Measurements from ENCODE around the gene TP73. TPM values are rescaled to one million over a fixed set of nuclear protein-coding genes. Genes with fewer than 3 reads are reported as not detected.

TP73 gene
- total and polyA plus RNA-seq, 7 donors = under 0.01 to 0.13 (median 0.01) TPM; not detected in 4

DNA sequence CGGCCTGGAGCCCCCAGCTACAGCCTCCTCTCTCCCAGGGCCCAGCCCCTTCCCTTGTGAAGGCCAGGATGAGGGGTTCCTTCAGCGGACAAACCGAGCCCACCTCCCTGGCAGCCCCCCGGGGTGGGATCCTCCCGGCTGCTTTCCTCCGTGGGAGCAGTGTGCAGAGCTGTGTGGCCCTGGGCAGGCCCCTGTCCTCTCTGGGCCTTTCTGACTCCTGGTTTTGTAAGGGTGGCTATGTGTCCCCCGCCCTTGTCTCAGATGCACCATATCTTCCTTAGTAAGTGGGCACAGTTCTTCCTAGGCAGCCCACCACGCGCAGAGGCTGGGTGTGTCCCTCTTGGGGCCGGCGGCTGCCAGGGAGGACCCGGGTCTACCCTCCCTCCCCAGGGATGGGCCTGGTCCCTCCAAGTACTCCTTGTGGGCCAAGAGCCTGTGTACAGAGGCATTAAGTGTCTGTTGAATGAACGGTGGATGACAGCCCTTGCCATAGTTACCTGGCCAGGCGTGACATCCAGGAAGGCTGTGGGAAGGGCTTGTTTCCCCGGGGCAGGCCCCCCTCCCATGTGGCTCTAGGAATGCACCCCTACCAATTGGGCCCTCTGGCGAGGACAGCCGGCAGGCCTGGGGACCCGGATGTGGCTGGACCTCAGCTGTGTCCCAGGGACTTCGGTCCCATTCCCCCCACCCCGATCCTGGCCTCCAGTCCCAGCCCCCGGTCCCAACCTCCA is 124.1 kb downstream of the TP73 start:
- ATAC-seq = no peak
- DNase-seq = no peak
- TF ChIP-seq CTCF (IDR thresholded peaks at IDR 0.05) = no peak
- Histone ChIP-seq H3K27me3 (ENCODE audit: insufficient read depth in 3 of 3, low read length in 2 of 3) (no peaks in the 10 kb centered on the region), H3K4me3 (no peak overlapping the region), H3K4me1 (peaks cover 22% of the 10 kb centered on the region), H3K36me3 (ENCODE audit: insufficient read depth in 1 of 2, low read depth in 1 of 2) (peaks cover 0 to 28% of the 10 kb centered on the region in 2 donors), H3K27ac (no peak overlapping the region), H3K9me3 (no peaks in the 10 kb centered on the region)
- WGBS, 3 donors = 61 to 68% (median 62%) methylated on average over 19 to 21 of the region's 21 CpGs
- intact Hi-C loops (cut with DNase I) = no loop called here

DNA sequence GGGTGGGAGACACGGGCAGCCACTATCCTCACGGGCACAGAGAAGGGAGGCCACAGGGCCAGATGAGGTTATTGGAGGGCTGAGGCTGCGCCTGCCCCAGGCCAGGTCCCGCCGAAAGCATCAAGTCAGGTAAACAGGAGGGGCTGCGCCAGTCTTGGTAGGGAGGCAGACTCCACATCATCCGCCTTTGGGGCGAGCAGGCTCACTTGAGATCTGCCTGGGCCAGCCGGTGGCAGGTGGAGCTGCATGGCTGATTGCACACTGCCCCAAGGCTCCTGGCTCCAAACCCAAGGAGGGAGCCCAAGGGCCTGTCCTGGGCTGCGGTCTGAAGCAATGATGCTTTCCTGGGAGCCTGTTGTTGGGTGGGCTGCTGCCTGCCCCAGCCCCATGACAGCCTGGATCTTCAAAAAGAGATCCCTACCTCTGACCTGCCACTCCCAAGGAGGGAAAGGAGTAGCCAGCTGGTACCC is 124.8 kb downstream of the TP73 start:
- H3K9me3 ChIP-seq = no peaks in the 10 kb centered on the region
- peaks cover 0 to 36% of the 10 kb centered on the region in 2 donors for H3K36me3 ChIP-seq (ENCODE audit: insufficient read depth in 1 of 2, low read depth in 1 of 2)
- peaks cover 18% of the 10 kb centered on the region for H3K4me1 ChIP-seq
- TF ChIP-seq CTCF (IDR thresholded peaks at IDR 0.05) = no peak
- no peak overlapping the region for H3K4me3 ChIP-seq
- H3K27ac ChIP-seq = no peak overlapping the region
- DNase-seq = no peak
- no peak for ATAC-seq
- WGBS, 3 donors = 80 to 87% (median 85%) methylated on average over 10 of the region's 10 CpGs
- intact Hi-C loops (cut with DNase I) = no loop called here
- H3K27me3 ChIP-seq (ENCODE audit: insufficient read depth in 3 of 3, low read length in 2 of 3) = no peaks in the 10 kb centered on the region

- Histone ChIP-seq H3K36me3 (ENCODE audit: insufficient read depth in 1 of 2, low read depth in 1 of 2) (peaks cover 0 to 44% of the 10 kb centered on the region in 2 donors), H3K9me3 (no peaks in the 10 kb centered on the region), H3K4me1 (peaks cover 17% of the 10 kb centered on the region), H3K4me3 (no peak overlapping the region), H3K27me3 (ENCODE audit: insufficient read depth in 3 of 3, low read length in 2 of 3) (no peaks in the 10 kb centered on the region), H3K27ac (no peak overlapping the region)
- intact Hi-C loops (cut with DNase I) = no loop called here
- no peak for TF ChIP-seq CTCF (IDR thresholded peaks at IDR 0.05)
- ATAC-seq (no peak), DNase-seq (peak in 1 of 2 donors; percentile 50)
- 55 to 80% (median 66%) methylated on average over 17 to 20 of the region's 20 CpGs for WGBS, 3 donors
Measured at GRCh38 chr1:3777647-3778589, 125.6 kb downstream of the TP73 start.

GRCh38 chr1:3778590-3779264 is 126.4 kb downstream of the TP73 start:
- TF ChIP-seq CTCF (IDR thresholded peaks at IDR 0.05) = no peak
- intact Hi-C loops (cut with DNase I) = no loop called here
- Histone ChIP-seq H3K9me3 (no peaks in the 10 kb centered on the region), H3K36me3 (ENCODE audit: insufficient read depth in 1 of 2, low read depth in 1 of 2) (peaks cover 0 to 52% of the 10 kb centered on the region in 2 donors), H3K27ac (no peak overlapping the region), H3K4me1 (peaks cover 12% of the 10 kb centered on the region), H3K4me3 (no peak overlapping the region), H3K27me3 (ENCODE audit: insufficient read depth in 3 of 3, low read length in 2 of 3) (no peaks in the 10 kb centered on the region)
- 28 to 50% (median 31%) methylated on average over 12 to 14 of the region's 14 CpGs for WGBS, 3 donors
- peak in 3 of 4 donors; percentile 8 to 33 (median 21) for ATAC-seq
- peak in 1 of 2 donors; percentile 59 for DNase-seq

Data from psoas muscle (tissue), 8 donors.